GM18507 (cell line): Measurements from ENCODE around the gene SOX21.

Source experiments
- DNase-seq: peaks from one replicate; pipeline ENCODE4 v3.0.0; 2011; ENCODE audit warnings: low read depth; ENCODE audit not compliant: insufficient read length; ENCODE audit errors: extremely low spot score
- FAIRE-seq: peaks from 2 replicates; lab custom pipeline; 2011; peaks lifted over from hg19 to GRCh38; lab: Jason Lieb, UNC

The SOX21 gene

GRCh38 chr13:94692030-94692429, 20.3 kb downstream of the SOX21 start:
- no peak for DNase-seq
- no peak for FAIRE-seq

DNA sequence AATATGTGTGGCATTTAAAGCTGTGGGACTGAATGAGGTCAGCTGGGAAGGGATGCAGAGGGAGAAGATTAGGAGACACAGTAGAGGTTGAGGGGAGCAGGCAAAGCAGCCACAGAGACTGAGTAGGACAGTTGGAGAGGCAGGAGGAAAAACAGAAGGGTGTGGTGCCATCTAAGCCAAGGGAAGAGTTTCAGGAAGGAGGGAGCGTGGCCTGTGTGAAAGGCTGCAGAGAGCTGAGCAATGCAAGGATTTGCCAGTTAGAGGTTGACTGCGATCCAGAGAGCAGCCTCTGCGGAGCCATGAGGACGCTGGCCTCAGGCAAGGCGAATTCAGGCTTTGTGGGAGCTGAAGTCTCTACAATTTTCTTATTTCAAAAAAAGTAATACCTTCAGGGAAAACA, 28.9 kb downstream of the SOX21 start:
- no peak for FAIRE-seq
- DNase-seq: no peak

DNA sequence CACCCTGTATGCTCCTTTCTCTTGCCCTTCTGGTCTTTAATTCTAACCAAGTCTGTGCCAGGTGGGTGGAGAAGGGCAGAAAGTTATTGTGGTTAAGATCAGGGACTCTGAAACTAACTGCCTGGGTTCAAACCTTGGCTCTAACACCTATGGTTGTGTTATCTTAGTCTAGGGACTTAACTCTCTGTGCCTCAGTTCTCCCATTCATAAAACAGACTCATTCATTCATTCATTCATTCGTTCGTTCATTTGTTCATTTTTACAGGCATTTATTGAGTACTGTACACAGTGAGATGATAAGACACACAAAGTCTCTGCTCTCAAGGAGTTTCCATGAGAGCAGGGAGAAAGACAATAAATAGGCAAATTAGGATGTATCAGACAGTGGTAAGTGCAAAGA, 30.1 kb downstream of the SOX21 start:
- FAIRE-seq: no peak
- DNase-seq: no peak

DNA sequence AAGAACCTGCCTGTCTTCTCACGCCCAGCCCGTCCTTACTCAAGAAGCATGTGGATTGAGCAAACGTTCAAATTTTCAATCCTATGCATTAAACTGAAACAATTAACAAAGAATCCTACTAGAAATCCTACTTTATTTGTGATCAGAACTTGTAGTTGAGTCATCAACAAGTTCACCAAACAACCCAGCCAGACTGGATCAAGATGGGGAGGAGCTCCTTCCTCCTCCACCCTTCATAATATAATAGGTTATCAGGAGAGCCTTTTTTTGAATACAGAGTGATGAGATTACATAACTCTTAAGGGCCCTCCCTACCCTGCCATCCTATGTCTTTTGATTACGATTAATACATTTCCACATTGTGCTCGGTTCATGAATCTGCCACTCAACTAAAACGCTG, 32.7 kb downstream of the SOX21 start:
- no peak for FAIRE-seq

GRCh38 chr13:94678845-94679244, 33.5 kb downstream of the SOX21 start:
- DNase-seq: no peak

More for the DNA sequence above, 32.7 kb downstream of the SOX21 start:
- no peak for DNase-seq

GRCh38 chr13:94677799-94678198, 34.5 kb downstream of the SOX21 start:
- FAIRE-seq (no peak), DNase-seq (no peak)

More at GRCh38 chr13:94678845-94679244, 33.5 kb downstream of the SOX21 start:
- no peak for FAIRE-seq

DNA sequence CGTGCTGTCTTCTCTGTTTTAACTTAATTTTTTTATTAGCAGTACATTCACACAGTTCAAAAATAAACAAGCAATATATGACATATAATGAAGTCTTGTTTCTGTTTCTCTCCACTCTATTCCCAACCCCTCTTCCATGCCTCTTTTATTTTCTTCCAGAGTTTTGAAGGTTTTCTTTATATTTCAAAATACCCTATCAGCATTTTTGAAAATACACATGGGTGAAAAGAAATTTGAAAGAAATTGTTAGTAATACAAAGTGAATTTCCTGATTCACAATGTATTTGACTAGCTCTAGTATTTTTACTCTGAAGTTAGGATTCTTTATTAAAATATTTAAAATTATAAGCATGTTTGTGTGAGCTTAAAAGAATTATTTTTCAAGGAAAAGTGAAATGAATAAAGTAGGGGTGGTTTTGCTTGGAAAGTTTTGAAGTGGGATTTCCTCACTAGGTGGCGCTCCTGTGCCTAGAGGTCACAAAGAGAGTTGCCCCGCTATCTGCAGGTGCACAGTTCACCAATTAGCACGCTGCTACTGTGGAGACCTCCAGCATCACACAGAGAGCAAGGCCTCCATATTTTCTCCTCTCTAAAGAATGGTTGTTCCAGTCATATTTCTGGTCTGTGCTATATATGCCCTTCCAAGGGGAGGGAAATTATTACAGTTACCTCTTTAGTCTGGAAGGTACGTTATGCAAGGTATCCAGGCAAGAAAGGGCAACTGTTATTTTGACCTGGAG, 37.6 kb downstream of the SOX21 start:
- DNase-seq (peak; percentile 23), FAIRE-seq (peak; percentile 82)

- DNase-seq: no peak
- FAIRE-seq: no peak
These were observed 38.5 kb downstream of the SOX21 start for GRCh38 chr13:94673851-94674250.

DNA sequence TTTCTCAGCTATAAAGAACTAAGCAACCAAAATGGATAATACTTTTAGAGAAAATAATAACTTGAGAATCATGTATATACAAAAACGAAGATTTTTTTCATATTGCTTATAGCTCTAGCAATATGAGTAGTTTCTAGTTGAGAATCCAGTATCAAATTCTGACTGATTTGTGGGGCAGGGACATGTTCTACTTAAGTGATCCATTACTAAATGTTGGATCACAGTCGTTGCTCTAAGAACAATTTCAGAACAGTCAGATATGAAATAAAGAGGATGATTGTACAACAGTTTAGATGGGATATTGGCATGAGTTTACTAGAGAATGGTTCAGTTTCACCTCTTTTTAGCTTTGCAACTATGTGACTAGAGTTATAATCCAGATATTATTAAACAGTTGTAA, 39.9 kb downstream of the SOX21 start:
- FAIRE-seq: no peak
- no peak for DNase-seq

DNA sequence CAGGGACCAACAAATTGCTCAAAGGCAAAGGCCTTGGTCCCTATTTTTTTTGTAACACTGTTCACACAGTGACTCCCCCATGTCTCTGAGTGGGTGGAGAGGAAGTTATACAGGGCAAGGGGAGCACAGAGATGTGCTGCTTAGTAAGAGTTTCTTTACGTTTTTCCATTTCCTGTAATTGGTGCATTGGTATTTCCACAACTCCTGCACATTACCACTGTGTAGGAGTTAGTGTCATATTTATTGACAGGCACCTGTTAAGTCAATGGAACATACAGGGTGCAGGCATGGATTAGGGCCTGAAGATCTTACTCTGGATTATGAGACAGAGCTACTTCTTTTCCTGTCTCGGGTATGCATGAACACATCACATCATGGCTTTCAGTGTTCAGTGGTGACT, 45.2 kb downstream of the SOX21 start:
- FAIRE-seq: no peak

GRCh38 chr13:94666065-94666464, 46.3 kb downstream of the SOX21 start:
- DNase-seq (no peak), FAIRE-seq (no peak)

More for the DNA sequence above, 45.2 kb downstream of the SOX21 start:
- no peak for DNase-seq

DNA sequence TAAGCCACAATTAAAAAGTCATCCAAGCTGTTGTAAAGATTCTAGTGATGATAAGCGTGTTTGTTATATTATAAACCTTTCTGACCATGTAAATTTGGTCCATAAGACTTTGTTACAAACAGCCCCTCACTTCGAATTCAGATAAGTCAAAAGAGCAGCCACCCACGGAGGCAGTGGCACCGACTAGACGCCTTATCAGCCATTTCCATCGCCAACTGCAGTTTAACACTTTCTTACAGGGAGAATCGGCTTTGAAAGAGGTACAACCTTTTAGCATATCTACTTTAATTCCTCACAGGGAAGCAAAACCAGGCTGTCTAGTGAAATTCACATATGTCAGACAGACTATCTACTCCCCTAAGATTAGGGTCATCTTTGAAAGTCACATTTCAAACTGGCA, 47.5 kb downstream of the SOX21 start:
- DNase-seq (no peak), FAIRE-seq (no peak)

GRCh38 chr13:94662274-94662945, 49.9 kb downstream of the SOX21 start:
- DNase-seq (no peak), FAIRE-seq (no peak)

DNA sequence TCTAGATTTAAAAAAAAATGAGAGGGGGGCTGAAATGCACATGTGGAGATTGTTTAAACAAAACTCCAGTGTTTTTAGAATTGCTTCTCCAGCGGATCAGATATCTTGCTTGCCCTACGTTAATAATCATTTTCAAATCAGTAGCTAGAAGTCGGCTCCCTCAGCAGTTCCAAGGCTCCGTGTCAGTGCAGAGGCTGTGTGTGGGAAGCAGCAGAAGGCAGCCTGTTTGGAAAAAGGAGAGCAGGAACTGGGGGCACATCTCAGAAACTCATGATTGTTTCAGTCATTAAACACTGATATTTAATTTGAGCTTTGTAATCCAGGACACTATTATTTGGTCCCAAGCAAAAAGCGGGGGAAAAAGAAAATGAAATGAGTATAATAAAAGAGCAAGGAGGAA, 50.9 kb downstream of the SOX21 start:
- FAIRE-seq: no peak
- DNase-seq: no peak

GRCh38 chr13:94660695-94661326, 51.5 kb downstream of the SOX21 start:
- DNase-seq: no peak
- FAIRE-seq: peak; percentile 49
